Stimulated activated naive CD8-positive, alpha-beta T cell treated with anti-CD3 and anti-CD28 coated beads, Interleukin-15, Interleukin-2, amounts not matched to agents 100 ng/mL and 50 ng/mL, for 24 hours (primary cell): ENCODE results near the gene KRTAP2-4.
"Not testable (repeated sequence)": the region's sequence is repeated elsewhere in the genome, so short reads cannot be mapped to it uniquely, and the experiment has no call there.

ENCODE experiments used
- H3K27ac Mint-ChIP-seq: one replicate; pipeline ENCODE4 v1.8.0; 2021; ENCODE audit warnings: mild to moderate bottlenecking, mixed read lengths
- H3K27me3 Mint-ChIP-seq: one replicate; pipeline ENCODE4 v1.8.0; 2021; ENCODE audit warnings: mixed read lengths
- H3K36me3 Mint-ChIP-seq: one replicate; pipeline ENCODE4 v1.8.0; 2021; ENCODE audit warnings: low read depth, mixed read lengths
- H3K4me1 Mint-ChIP-seq: one replicate; pipeline ENCODE4 v1.8.0; 2021; ENCODE audit warnings: low read depth, mixed read lengths
- H3K4me3 Mint-ChIP-seq: one replicate; pipeline ENCODE4 v1.8.0; 2021; ENCODE audit warnings: mild to moderate bottlenecking, mixed read lengths
- H3K9me3 Mint-ChIP-seq: one replicate; pipeline ENCODE4 v1.8.0; 2021; ENCODE audit warnings: mixed read lengths

The KRTAP2-4 gene

GRCh38 chr17:41058741-41059140, 6.9 kb downstream of the KRTAP2-4 start:
- Mint-ChIP-seq H3K27ac (no peak overlapping the region), H3K4me3 (no peak overlapping the region), H3K36me3 (no peaks in the 10 kb centered on the region), H3K9me3 (no peaks in the 10 kb centered on the region), H3K4me1 (no peaks in the 10 kb centered on the region), H3K27me3 (peaks cover 53% of the 10 kb centered on the region)

- H3K4me3 Mint-ChIP-seq = no peak overlapping the region
These were observed 8.1 kb downstream of the KRTAP2-4 start for GRCh38 chr17:41057547-41057946.

GRCh38 chr17:41055130-41055529, 10.5 kb downstream of the KRTAP2-4 start, which contains the start of gene KRTAP2-2:
KRTAP2-2 (minus strand) TSS chr17:41055230; CDS start chr17:41055211, 19 bp downstream.
- not testable (repeated sequence) for H3K36me3 Mint-ChIP-seq, H3K27ac Mint-ChIP-seq, H3K9me3 Mint-ChIP-seq, H3K4me3 Mint-ChIP-seq, H3K4me1 Mint-ChIP-seq
- peaks cover 42% of the 10 kb centered on the region for H3K27me3 Mint-ChIP-seq

More at GRCh38 chr17:41057547-41057946, 8.1 kb downstream of the KRTAP2-4 start:
- H3K27me3 Mint-ChIP-seq = peaks cover 53% of the 10 kb centered on the region
- H3K27ac Mint-ChIP-seq = no peak overlapping the region
- no peaks in the 10 kb centered on the region for H3K36me3 Mint-ChIP-seq
- no peaks in the 10 kb centered on the region for H3K9me3 Mint-ChIP-seq
- H3K4me1 Mint-ChIP-seq = no peaks in the 10 kb centered on the region

GRCh38 chr17:41054556-41054955, 11.1 kb downstream of the KRTAP2-4 start:
- H3K4me1 Mint-ChIP-seq, H3K9me3 Mint-ChIP-seq, H3K36me3 Mint-ChIP-seq, H3K27ac Mint-ChIP-seq, H3K4me3 Mint-ChIP-seq: not testable (repeated sequence)
- H3K27me3 Mint-ChIP-seq = peaks cover 40% of the 10 kb centered on the region

GRCh38 chr17:41054025-41054424, 11.7 kb downstream of the KRTAP2-4 start:
- Mint-ChIP-seq H3K4me1 (no peaks in the 10 kb centered on the region), H3K9me3 (no peaks in the 10 kb centered on the region), H3K27ac (no peak overlapping the region), H3K27me3 (peaks cover 35% of the 10 kb centered on the region), H3K36me3 (no peaks in the 10 kb centered on the region), H3K4me3 (no peak overlapping the region)

- Mint-ChIP-seq H3K4me3 (no peak overlapping the region), H3K36me3 (no peaks in the 10 kb centered on the region), H3K4me1 (no peaks in the 10 kb centered on the region), H3K27ac (no peak overlapping the region), H3K9me3 (no peaks in the 10 kb centered on the region), H3K27me3 (peaks cover 24% of the 10 kb centered on the region)
These were observed 13.1 kb downstream of the KRTAP2-4 start for GRCh38 chr17:41052566-41052965.

- Mint-ChIP-seq H3K27me3 (peaks cover 11% of the 10 kb centered on the region), H3K4me3 (no peak overlapping the region), H3K36me3 (no peaks in the 10 kb centered on the region), H3K9me3 (no peaks in the 10 kb centered on the region), H3K27ac (no peak overlapping the region), H3K4me1 (no peaks in the 10 kb centered on the region)
These were observed 16.6 kb downstream of the KRTAP2-4 start for GRCh38 chr17:41049110-41049509.

GRCh38 chr17:41048441-41048840, 17.2 kb downstream of the KRTAP2-4 start:
- H3K4me3 Mint-ChIP-seq = no peak overlapping the region
- no peaks in the 10 kb centered on the region for H3K36me3 Mint-ChIP-seq
- no peaks in the 10 kb centered on the region for H3K4me1 Mint-ChIP-seq
- H3K9me3 Mint-ChIP-seq = peaks cover 2% of the 10 kb centered on the region
- no peak overlapping the region for H3K27ac Mint-ChIP-seq
- peaks cover 11% of the 10 kb centered on the region for H3K27me3 Mint-ChIP-seq

- H3K27ac Mint-ChIP-seq = not testable (repeated sequence)
These were observed 18.8 kb downstream of the KRTAP2-4 start, which contains the start of gene KRTAP2-1 for GRCh38 chr17:41046735-41047465. KRTAP2-1 (minus strand) TSS chr17:41047316; CDS start chr17:41047267, 49 bp downstream.

GRCh38 chr17:41042953-41043352, 22.7 kb downstream of the KRTAP2-4 start:
- no peak overlapping the region for H3K27ac Mint-ChIP-seq

More at GRCh38 chr17:41046735-41047465, 18.8 kb downstream of the KRTAP2-4 start, which contains the start of gene KRTAP2-1:
- H3K4me3 Mint-ChIP-seq, H3K4me1 Mint-ChIP-seq, H3K36me3 Mint-ChIP-seq, H3K9me3 Mint-ChIP-seq: not testable (repeated sequence)
- peaks cover 16% of the 10 kb centered on the region for H3K27me3 Mint-ChIP-seq

GRCh38 chr17:41040783-41041571, 24.7 kb downstream of the KRTAP2-4 start, which contains the start of gene KRTAP1-1:
KRTAP1-1 (minus strand) TSS chr17:41041450; CDS start chr17:41041397, 53 bp downstream.
- H3K9me3 Mint-ChIP-seq, H3K4me1 Mint-ChIP-seq, H3K4me3 Mint-ChIP-seq, H3K36me3 Mint-ChIP-seq, H3K27ac Mint-ChIP-seq: not testable (repeated sequence)
- H3K27me3 Mint-ChIP-seq = peaks cover 20% of the 10 kb centered on the region

More at GRCh38 chr17:41042953-41043352, 22.7 kb downstream of the KRTAP2-4 start:
- Mint-ChIP-seq H3K36me3 (no peaks in the 10 kb centered on the region), H3K9me3 (peaks cover 9% of the 10 kb centered on the region), H3K4me3 (no peak overlapping the region), H3K4me1 (no peaks in the 10 kb centered on the region), H3K27me3 (peaks cover 24% of the 10 kb centered on the region)

- no peaks in the 10 kb centered on the region for H3K36me3 Mint-ChIP-seq
- H3K9me3 Mint-ChIP-seq = peaks cover 4% of the 10 kb centered on the region
- H3K27me3 Mint-ChIP-seq = peaks cover 18% of the 10 kb centered on the region
- no peak overlapping the region for H3K27ac Mint-ChIP-seq
- no peaks in the 10 kb centered on the region for H3K4me1 Mint-ChIP-seq
- H3K4me3 Mint-ChIP-seq = no peak overlapping the region
These were observed 27.8 kb downstream of the KRTAP2-4 start for GRCh38 chr17:41037853-41038350.

- not testable (repeated sequence) for H3K9me3 Mint-ChIP-seq, H3K27ac Mint-ChIP-seq, H3K36me3 Mint-ChIP-seq, H3K4me3 Mint-ChIP-seq, H3K4me1 Mint-ChIP-seq
- peaks cover 17% of the 10 kb centered on the region for H3K27me3 Mint-ChIP-seq
These were observed 31.2 kb downstream of the KRTAP2-4 start, which contains the start of gene KRTAP1-3 for GRCh38 chr17:41034346-41034935. KRTAP1-3 (minus strand) TSS chr17:41034874; CDS start chr17:41034821, 53 bp downstream.

GRCh38 chr17:41029633-41030245, 35.9 kb downstream of the KRTAP2-4 start, which contains the start of gene KRTAP1-4:
KRTAP1-4 (minus strand) TSS chr17:41030195; CDS start chr17:41030078, 117 bp downstream.
- H3K4me1 Mint-ChIP-seq = no peaks in the 10 kb centered on the region
- H3K36me3 Mint-ChIP-seq = no peaks in the 10 kb centered on the region
- H3K27ac Mint-ChIP-seq = no peak within 1 kb of the TSS
- H3K9me3 Mint-ChIP-seq = no peaks in the 10 kb centered on the region
- H3K27me3 Mint-ChIP-seq = peaks cover 19% of the 10 kb centered on the region
- H3K4me3 Mint-ChIP-seq = no peak within 1 kb of the TSS
